Keratinocyte (primary cell): ENCODE data around the gene SKIL. TPM values are rescaled to one million over a fixed set of nuclear protein-coding genes. Genes with fewer than 3 reads are reported as not detected.
"Not testable (repeated sequence)": the region's sequence is repeated elsewhere in the genome, so short reads cannot be mapped to it uniquely, and the experiment has no call there.

Experiments
- DNase-seq: peaks from one replicate; pipeline ENCODE4 v3.0.0-alpha.2; 2011; ENCODE audit warnings: low read depth, missing footprints, low spot score
- FAIRE-seq: peaks from 2 replicates; lab custom pipeline; 2011; peaks lifted over from hg19 to GRCh38; lab: Jason Lieb, UNC
- H2AFZ ChIP-seq: 2 replicates; pipeline ENCODE4 v1.6.0; 2012; ENCODE audit warnings: low read length, control low read depth, inconsistent platforms; ENCODE audit not compliant: control insufficient read depth
- H3K27ac ChIP-seq: 2 replicates; pipeline ENCODE4 v1.5.1; 2011; ENCODE audit warnings: low read length; ENCODE audit not compliant: control insufficient read depth, insufficient read depth
- H3K27me3 ChIP-seq: 3 replicates; pipeline ENCODE4 v1.6.0; 2011; ENCODE audit warnings: low read length; ENCODE audit not compliant: control insufficient read depth, insufficient read depth; ENCODE audit errors: extremely low read depth
- H3K36me3 ChIP-seq, 2 experiments: 2 replicates in 1 of 2; 3 replicates in 1 of 2; pipeline ENCODE4 v1.5.1; 2011; ENCODE audit warnings: low read length in 2 of 2, mild to moderate bottlenecking in 1 of 2; ENCODE audit not compliant: control insufficient read depth in 2 of 2, insufficient read depth in 2 of 2; ENCODE audit errors: extremely low read depth in 1 of 2
- H3K4me1 ChIP-seq: 3 replicates; pipeline ENCODE4 v1.5.1; 2011; ENCODE audit warnings: low read length; ENCODE audit not compliant: control insufficient read depth, insufficient read depth; ENCODE audit errors: extremely low read depth
- H3K4me2 ChIP-seq: 3 replicates; pipeline ENCODE4 v1.6.0; 2011; ENCODE audit warnings: low read depth, low read length; ENCODE audit not compliant: control insufficient read depth, insufficient read depth; ENCODE audit errors: extremely low read depth
- H3K4me3 ChIP-seq, 3 experiments: fragments of 200-600 bp in 1 of 3; sonication (generic) in 1 of 3; 2 replicates in 2 of 3; 3 replicates in 1 of 3; pipeline ENCODE4 v1.5.1; 2011 to 2016; ENCODE audit warnings: low read length in 3 of 3, mild to moderate bottlenecking in 3 of 3, control low read depth in 2 of 3, inconsistent platforms in 1 of 3, low read depth in 1 of 3, mixed read lengths in 1 of 3, mixed run types in 1 of 3, moderate library complexity in 1 of 3; ENCODE audit not compliant: control insufficient read depth in 2 of 3, insufficient read depth in 2 of 3; ENCODE audit errors: extremely low read depth in 1 of 3
- H3K79me2 ChIP-seq: 2 replicates; pipeline ENCODE4 v1.6.0; 2012; ENCODE audit warnings: low read length; ENCODE audit not compliant: control insufficient read depth, insufficient read depth
- H3K9ac ChIP-seq: 3 replicates; pipeline ENCODE4 v1.6.0; 2011; ENCODE audit warnings: low read length; ENCODE audit not compliant: control insufficient read depth, insufficient read depth; ENCODE audit errors: extremely low read depth
- H3K9me1 ChIP-seq: 3 replicates; pipeline ENCODE4 v1.6.0; 2011; ENCODE audit warnings: low read length; ENCODE audit not compliant: control insufficient read depth, insufficient read depth; ENCODE audit errors: extremely low read depth
- H3K9me3 ChIP-seq: 2 replicates; pipeline ENCODE4 v1.5.1; 2012; ENCODE audit warnings: low read depth, low read length; ENCODE audit not compliant: control insufficient read depth
- H4K20me1 ChIP-seq: 3 replicates; pipeline ENCODE4 v1.6.0; 2011; ENCODE audit warnings: low read length; ENCODE audit not compliant: control insufficient read depth, insufficient read depth; ENCODE audit errors: extremely low read depth
- EZH2 ChIP-seq: IDR thresholded peaks from one replicate; pipeline ENCODE4 v1.6.1; 2012; ENCODE audit warnings: inconsistent platforms, mild to moderate bottlenecking, low read length, moderate library complexity
- dilution Hi-C: fragments of 300-500 bp; cut with MboI; formaldehyde crosslinking; loops from one replicate; pipeline ENCODE4 v1.7.0; 2020; ENCODE audit warnings: low sequenced_read_pairs; ENCODE audit not compliant: extremely low pct_ligation_motif_present
- polyA plus RNA-seq, 5 experiments: library from polyadenylated mRNA; depleted of rRNA in 3 of 5; stranded (reverse) in 3 of 5; stranded (forward) in 1 of 5; unstranded in 1 of 5; fragments of >200 nt; gene quantifications; 1 replicate in 1 of 5; 2 replicates in 3 of 5; 3 replicates in 1 of 5; pipeline versions ENCODE4 v1.2.1 to v1.2.3, GENCODE V29; 2011 to 2012; ENCODE audit warnings: missing spikeins in 2 of 5, low read depth in 1 of 5, low replicate concordance in 1 of 5
- TF ChIP-seq, protein P1 (sequence below), 3 experiments: IDR thresholded peaks in 1 of 3; conservative IDR thresholded peaks in 1 of 3; optimal IDR thresholded peaks in 1 of 3; 2 replicates in 2 of 3; 3 replicates in 1 of 3; pipeline versions ENCODE3 to v1.5.1; 2011; ENCODE audit warnings: low read length in 3 of 3, mild to moderate bottlenecking in 3 of 3, moderate library complexity in 2 of 3, control low read depth in 1 of 3, inconsistent platforms in 1 of 3; ENCODE audit not compliant: insufficient read depth in 2 of 3; ENCODE audit errors: extremely low read depth in 1 of 3

SKIL gene
- polyA plus RNA-seq, 1 donor (not counting 4 experiments of a cell fraction or from before 2014, with no cell fraction given): 11.0 TPM

- DNase-seq: no peak
- no peak for TF ChIP-seq EZH2
- no peaks in the 10 kb centered on the region for H3K9me1 ChIP-seq
- no peak overlapping the region for H3K4me3 ChIP-seq
- no peaks in the 10 kb centered on the region for H3K9me3 ChIP-seq
- no peak for FAIRE-seq
- H3K27me3 ChIP-seq: no peaks in the 10 kb centered on the region
- H3K36me3 ChIP-seq: no peaks in the 10 kb centered on the region
- H3K4me2 ChIP-seq: no peak overlapping the region
- no peaks in the 10 kb centered on the region for H3K79me2 ChIP-seq
- H4K20me1 ChIP-seq: no peaks in the 10 kb centered on the region
- H3K9ac ChIP-seq: no peak overlapping the region
- H2AFZ ChIP-seq: no peak overlapping the region
- H3K27ac ChIP-seq: no peak overlapping the region
- no peaks in the 10 kb centered on the region for H3K4me1 ChIP-seq
- dilution Hi-C loops: no loop called here
Measured at GRCh38 chr3:170337420-170337819, 20.1 kb upstream of the SKIL start.

GRCh38 chr3:170338690-170339340 is 18.7 kb upstream of the SKIL start:
- Histone ChIP-seq H3K36me3 (no peaks in the 10 kb centered on the region), H3K27ac (no peak overlapping the region), H3K27me3 (no peaks in the 10 kb centered on the region), H3K9ac (no peak overlapping the region), H3K4me2 (no peak overlapping the region), H3K4me3 (no peak overlapping the region), H2AFZ (no peak overlapping the region), H3K4me1 (no peaks in the 10 kb centered on the region), H3K9me1 (no peaks in the 10 kb centered on the region), H3K9me3 (no peaks in the 10 kb centered on the region), H3K79me2 (no peaks in the 10 kb centered on the region), H4K20me1 (no peaks in the 10 kb centered on the region)
- TF ChIP-seq, protein P1, sequence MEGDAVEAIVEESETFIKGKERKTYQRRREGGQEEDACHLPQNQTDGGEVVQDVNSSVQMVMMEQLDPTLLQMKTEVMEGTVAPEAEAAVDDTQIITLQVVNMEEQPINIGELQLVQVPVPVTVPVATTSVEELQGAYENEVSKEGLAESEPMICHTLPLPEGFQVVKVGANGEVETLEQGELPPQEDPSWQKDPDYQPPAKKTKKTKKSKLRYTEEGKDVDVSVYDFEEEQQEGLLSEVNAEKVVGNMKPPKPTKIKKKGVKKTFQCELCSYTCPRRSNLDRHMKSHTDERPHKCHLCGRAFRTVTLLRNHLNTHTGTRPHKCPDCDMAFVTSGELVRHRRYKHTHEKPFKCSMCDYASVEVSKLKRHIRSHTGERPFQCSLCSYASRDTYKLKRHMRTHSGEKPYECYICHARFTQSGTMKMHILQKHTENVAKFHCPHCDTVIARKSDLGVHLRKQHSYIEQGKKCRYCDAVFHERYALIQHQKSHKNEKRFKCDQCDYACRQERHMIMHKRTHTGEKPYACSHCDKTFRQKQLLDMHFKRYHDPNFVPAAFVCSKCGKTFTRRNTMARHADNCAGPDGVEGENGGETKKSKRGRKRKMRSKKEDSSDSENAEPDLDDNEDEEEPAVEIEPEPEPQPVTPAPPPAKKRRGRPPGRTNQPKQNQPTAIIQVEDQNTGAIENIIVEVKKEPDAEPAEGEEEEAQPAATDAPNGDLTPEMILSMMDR (optimal IDR thresholded peaks at IDR 0.05 in 1 of 3, IDR thresholded peaks at IDR 0.05 in 1 of 3, conservative IDR thresholded peaks at IDR 0.05 in 1 of 3; ENCODE audit: extremely low read depth in 1 of 3, insufficient read depth in 2 of 3, low read length in 3 of 3): no peak
- no peak for TF ChIP-seq EZH2
- DNase-seq: no peak
- dilution Hi-C loops: no loop called here
- FAIRE-seq: no peak

DNA sequence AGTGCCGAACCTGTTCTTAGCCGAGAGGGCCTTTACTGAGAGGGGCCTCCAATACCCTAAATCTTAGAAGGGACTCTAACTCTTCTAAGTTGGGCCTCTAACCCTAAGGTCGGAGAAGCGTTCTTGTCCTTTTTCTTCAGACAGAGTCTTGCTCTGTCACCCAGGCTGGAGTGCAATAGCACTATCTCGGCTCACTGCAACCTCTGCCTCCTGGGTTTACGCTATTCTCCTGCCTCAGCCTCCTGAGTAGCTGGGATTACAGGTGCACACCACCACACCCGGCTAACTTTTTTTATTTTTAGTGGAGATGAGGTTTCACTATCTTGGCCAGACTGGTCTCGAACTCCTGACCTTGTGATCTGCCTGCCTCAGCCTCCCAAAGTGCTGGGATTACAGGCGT is 15.2 kb upstream of the SKIL start:
- H3K79me2 ChIP-seq, H3K9me3 ChIP-seq, dilution Hi-C loops, H3K9me1 ChIP-seq, H3K36me3 ChIP-seq, DNase-seq, FAIRE-seq, H3K9ac ChIP-seq, H4K20me1 ChIP-seq, H3K27ac ChIP-seq, H3K4me3 ChIP-seq, H3K4me2 ChIP-seq, H2AFZ ChIP-seq, H3K27me3 ChIP-seq, H3K4me1 ChIP-seq: not testable (repeated sequence)

- H3K9ac ChIP-seq, H3K9me1 ChIP-seq, FAIRE-seq, H3K27ac ChIP-seq, H3K36me3 ChIP-seq, H3K4me1 ChIP-seq, H2AFZ ChIP-seq, DNase-seq, dilution Hi-C loops, H3K79me2 ChIP-seq, H3K9me3 ChIP-seq, H3K27me3 ChIP-seq, H3K4me3 ChIP-seq, H4K20me1 ChIP-seq: not testable (repeated sequence)
- peak overlapping the region; percentile 23 for H3K4me2 ChIP-seq
Measured at GRCh38 chr3:170343859-170344258, 13.7 kb upstream of the SKIL start.
